Gastroesophageal sphincter (tissue), 4 donors: ENCODE data around the gene TPST2. TPM values are rescaled to one million over a fixed set of nuclear protein-coding genes. Genes with fewer than 3 reads are reported as not detected.

Source experiments
- ATAC-seq: fragments of 150-250 bp; one replicate; pipeline ENCODE4 v1.9.1; 2016; ENCODE audit warnings: mild to moderate bottlenecking, moderate library complexity
- H3K27ac ChIP-seq, 4 donors: fragments of 200-600 bp; sonication (generic) in 3 of 4; 1 replicate in 3 of 4; 2 replicates in 1 of 4; pipeline ENCODE4 v1.5.1; 2016 to 2019
- H3K27me3 ChIP-seq: fragments of 200-600 bp; sonication (generic); one replicate; pipeline ENCODE4 v1.5.1; 2019
- H3K36me3 ChIP-seq, 2 donors: fragments of 200-600 bp; sonication (generic); one replicate each; pipeline ENCODE4 v1.5.1; 2019; ENCODE audit warnings: control low read depth in 1 of 2
- H3K4me1 ChIP-seq, 3 donors: fragments of 200-600 bp; sonication (generic); 1 replicate in 2 of 3; 2 replicates in 1 of 3; pipeline ENCODE4 v1.5.1; 2016 to 2019; ENCODE audit warnings: control low read depth in 2 of 3
- H3K4me3 ChIP-seq, 2 donors: fragments of 200-600 bp; sonication (generic); one replicate each; pipeline ENCODE4 v1.5.1; 2019; ENCODE audit warnings: mild to moderate bottlenecking in 1 of 2, moderate library complexity in 1 of 2
- H3K9me3 ChIP-seq, 3 donors: fragments of 200-600 bp; sonication (generic); one replicate each; pipeline ENCODE4 v1.5.1; 2017 to 2019; ENCODE audit warnings: control low read depth in 2 of 3
- EP300 ChIP-seq: sonication (generic); formaldehyde crosslinking; IDR thresholded peaks from one replicate; pipeline ENCODE4 v1.6.1; 2017; ENCODE audit warnings: antibody characterized with exemption, mild to moderate bottlenecking
- POLR2A ChIP-seq, 2 donors: fragments of 450-650 bp; IDR thresholded peaks; one replicate each; pipeline ENCODE4 v1.6.1; 2017; ENCODE audit warnings: antibody characterized with exemption in 2 of 2, mild to moderate bottlenecking in 2 of 2, moderate library complexity in 1 of 2
- POLR2AphosphoS5 ChIP-seq: sonication (generic); formaldehyde crosslinking; IDR thresholded peaks from one replicate; pipeline ENCODE4 v1.6.1; 2017; ENCODE audit warnings: antibody characterized with exemption
- WGBS, 2 donors: methylation state at CpG; one replicate each; pipeline ENCODE4 v1.1.5; 2018; ENCODE audit warnings: low coverage in 1 of 2; 5-methylcytosine and 5-hydroxymethylcytosine counted together
- total RNA-seq, 4 donors: library from RNA; depleted of rRNA; stranded (reverse); fragments of >200 nt; gene quantifications; one replicate each; pipeline ENCODE4 v1.1.0, GENCODE V29; 2016
- TF ChIP-seq, protein P1 (sequence below), 4 experiments: fragments of 200-600 bp in 2 of 4; fragments of 450-650 bp in 2 of 4; sonication (generic) in 1 of 4; IDR thresholded peaks; one replicate each; pipeline ENCODE4 v1.5.1; 2017 to 2019; ENCODE audit warnings: antibody characterized with exemption in 4 of 4, mild to moderate bottlenecking in 2 of 4, moderate library complexity in 2 of 4

Gene TPST2
- total RNA-seq, 4 donors from 2014 or later: 16.8 to 27.7 (median 21.0) TPM

- 55 to 70% methylated on average over 3 of the region's 3 CpGs for WGBS, 2 donors
- Histone ChIP-seq H3K27me3 (no peaks in the 10 kb centered on the region), H3K4me3 (no peak overlapping the region), H3K4me1 (peaks cover 13 to 49% (median 25%) of the 10 kb centered on the region in 3 donors), H3K27ac (peak overlapping the region in 2 of 4 donors; percentile 94 to 95), H3K36me3 (peaks cover 0 to 53% of the 10 kb centered on the region in 2 donors), H3K9me3 (no peaks in the 10 kb centered on the region)
- no peak for ATAC-seq
- TF ChIP-seq, protein P1, sequence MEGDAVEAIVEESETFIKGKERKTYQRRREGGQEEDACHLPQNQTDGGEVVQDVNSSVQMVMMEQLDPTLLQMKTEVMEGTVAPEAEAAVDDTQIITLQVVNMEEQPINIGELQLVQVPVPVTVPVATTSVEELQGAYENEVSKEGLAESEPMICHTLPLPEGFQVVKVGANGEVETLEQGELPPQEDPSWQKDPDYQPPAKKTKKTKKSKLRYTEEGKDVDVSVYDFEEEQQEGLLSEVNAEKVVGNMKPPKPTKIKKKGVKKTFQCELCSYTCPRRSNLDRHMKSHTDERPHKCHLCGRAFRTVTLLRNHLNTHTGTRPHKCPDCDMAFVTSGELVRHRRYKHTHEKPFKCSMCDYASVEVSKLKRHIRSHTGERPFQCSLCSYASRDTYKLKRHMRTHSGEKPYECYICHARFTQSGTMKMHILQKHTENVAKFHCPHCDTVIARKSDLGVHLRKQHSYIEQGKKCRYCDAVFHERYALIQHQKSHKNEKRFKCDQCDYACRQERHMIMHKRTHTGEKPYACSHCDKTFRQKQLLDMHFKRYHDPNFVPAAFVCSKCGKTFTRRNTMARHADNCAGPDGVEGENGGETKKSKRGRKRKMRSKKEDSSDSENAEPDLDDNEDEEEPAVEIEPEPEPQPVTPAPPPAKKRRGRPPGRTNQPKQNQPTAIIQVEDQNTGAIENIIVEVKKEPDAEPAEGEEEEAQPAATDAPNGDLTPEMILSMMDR (IDR thresholded peaks at IDR 0.05): no peak
- no peak for TF ChIP-seq EP300
- TF ChIP-seq POLR2AphosphoS5: no peak
- no peak for TF ChIP-seq POLR2A (IDR thresholded peaks at IDR 0.05)
These were observed 104.0 kb downstream of the TPST2 start for GRCh38 chr22:26485806-26486390.

- Histone ChIP-seq H3K4me3 (no peak overlapping the region), H3K9me3 (no peaks in the 10 kb centered on the region), H3K36me3 (peaks cover 0 to 50% of the 10 kb centered on the region in 2 donors), H3K27me3 (no peaks in the 10 kb centered on the region), H3K27ac (peak overlapping the region in 3 of 4 donors; percentile 93 to 95 (median 94)), H3K4me1 (peaks cover 13 to 58% (median 34%) of the 10 kb centered on the region in 3 donors)
- no peak for ATAC-seq
- TF ChIP-seq EP300: no peak
- TF ChIP-seq, protein P1 (IDR thresholded peaks at IDR 0.05): no peak
- no peak for TF ChIP-seq POLR2A (IDR thresholded peaks at IDR 0.05)
- TF ChIP-seq POLR2AphosphoS5: no peak
- WGBS, 2 donors: 26 to 45% methylated on average over 3 to 4 of the region's 7 CpGs
These were observed 104.9 kb downstream of the TPST2 start for GRCh38 chr22:26485013-26485412.

GRCh38 chr22:26484360-26484706 is 105.6 kb downstream of the TPST2 start:
- TF ChIP-seq POLR2A (IDR thresholded peaks at IDR 0.05): no peak
- no peak for TF ChIP-seq POLR2AphosphoS5
- no peak for TF ChIP-seq EP300
- TF ChIP-seq, protein P1 (IDR thresholded peaks at IDR 0.05): no peak
- ATAC-seq: no peak
- 6 to 10% methylated on average over 6 of the region's 6 CpGs for WGBS, 2 donors
- H3K36me3 ChIP-seq: peaks cover 0 to 45% of the 10 kb centered on the region in 2 donors
- peak overlapping the region; percentile 80 to 95 (median 94) for H3K27ac ChIP-seq
- H3K4me1 ChIP-seq: peaks cover 13 to 65% (median 39%) of the 10 kb centered on the region in 3 donors
- peak overlapping the region; percentile 88 to 99 for H3K4me3 ChIP-seq
- no peaks in the 10 kb centered on the region for H3K27me3 ChIP-seq
- no peaks in the 10 kb centered on the region for H3K9me3 ChIP-seq

DNA sequence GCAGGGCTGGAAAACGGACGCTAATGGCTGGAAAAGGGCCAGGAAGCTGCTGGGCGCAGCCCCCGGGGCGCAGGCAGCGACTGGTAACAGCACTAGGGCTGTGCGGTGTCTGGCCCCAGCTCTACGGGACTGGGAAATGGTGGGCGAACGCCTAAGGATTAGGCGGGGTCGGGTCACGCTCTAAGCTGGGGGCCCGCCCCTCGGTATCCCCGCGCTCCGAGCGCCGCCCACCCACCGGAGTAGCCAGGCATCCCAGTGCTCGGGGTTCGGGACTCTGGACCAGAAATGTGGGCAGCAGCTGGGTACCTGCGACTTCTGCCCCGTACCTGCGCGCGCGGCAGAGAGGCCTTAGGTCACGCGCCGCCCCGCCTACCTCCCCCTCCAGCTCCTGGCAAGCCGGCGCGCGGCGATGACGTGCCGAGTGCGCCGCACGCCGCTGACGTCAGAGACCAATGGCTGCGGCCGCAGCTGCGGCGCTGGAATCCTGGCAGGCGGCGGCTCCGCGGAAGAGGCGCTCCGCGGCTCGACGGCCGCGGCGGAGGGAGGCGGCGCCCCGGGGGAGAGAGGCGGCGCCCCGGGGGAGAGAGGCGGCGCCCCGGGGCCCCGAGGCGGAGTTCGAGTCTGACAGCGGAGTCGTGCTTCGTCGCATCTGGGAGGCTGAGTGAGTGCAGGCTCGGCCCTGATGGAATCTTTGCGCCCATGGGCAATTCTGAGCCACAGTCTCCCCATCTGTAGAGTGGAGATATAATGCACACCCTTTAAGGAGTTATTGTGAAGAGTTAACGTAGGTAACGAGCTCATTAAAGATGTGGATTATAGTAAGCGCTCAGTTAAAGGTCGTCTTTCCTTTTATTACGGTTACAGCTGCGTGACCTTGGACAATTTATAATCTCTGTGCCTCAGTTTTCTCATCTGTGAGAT is 106.2 kb downstream of the TPST2 start, which contains the start of the genes HPS4 and SRRD:
TSS of gene HPS4 (minus strand) at position 345 of the 921 bp plus-strand sequence. CDS start 2,021 bp downstream, outside the sequence.
TSS of gene SRRD (plus strand) at position 439 of the 921 bp plus-strand sequence. CDS start at position 453, 14 bp downstream.
- Histone ChIP-seq H3K9me3 (no peaks in the 10 kb centered on the region), H3K4me1 (peaks cover 13 to 71% (median 39%) of the 10 kb centered on the region in 3 donors), H3K36me3 (peaks cover 0 to 45% of the 10 kb centered on the region in 2 donors), H3K27ac (peak within 1 kb of the TSS; percentile 80 to 95 (median 94)), H3K27me3 (no peaks in the 10 kb centered on the region), H3K4me3 (peak within 1 kb of the TSS; percentile 88 to 99)
- ATAC-seq: peak; percentile 94
- 2 to 7% methylated on average over 5 to 20 of the region's 85 CpGs for WGBS, 2 donors
- TF ChIP-seq POLR2AphosphoS5 (peak; percentile 95), POLR2A (IDR thresholded peaks at IDR 0.05) (peak; percentile 83 to 87), EP300 (no peak)
- TF ChIP-seq, protein P1 (IDR thresholded peaks at IDR 0.05): peak in 1 of 4 experiments; percentile 7
